Fibroblast of peridontal ligament (primary cell): ENCODE data around the gene METRN.
"Not testable (repeated sequence)": the region's sequence is repeated elsewhere in the genome, so short reads cannot be mapped to it uniquely, and the experiment has no call there.

Source experiments
- DNase-seq: peaks from one replicate; pipeline ENCODE4 v3.0.0-alpha.2; 2010; ENCODE audit errors: extremely low read depth

Gene METRN

DNA sequence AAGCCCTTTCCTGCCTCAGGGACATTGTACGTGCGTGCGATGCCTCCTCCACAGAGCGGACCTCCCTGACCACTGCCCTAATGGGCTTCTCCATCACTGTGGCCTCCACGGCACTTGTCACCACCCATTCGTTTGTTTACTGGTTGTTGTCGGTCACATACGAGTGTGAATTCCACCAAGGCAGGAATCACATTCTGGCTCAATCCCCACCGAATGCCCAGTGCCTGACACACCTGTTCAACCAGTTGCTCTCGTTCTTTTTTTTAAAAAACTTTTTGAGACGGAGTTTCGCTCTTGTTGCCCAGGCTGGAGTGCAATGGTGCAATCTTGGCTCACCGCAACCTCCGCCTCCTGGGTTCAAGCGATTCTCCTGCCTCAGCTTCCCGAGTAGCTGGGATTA, 23.7 kb upstream of the METRN start:
- DNase-seq: not testable (repeated sequence)

DNA sequence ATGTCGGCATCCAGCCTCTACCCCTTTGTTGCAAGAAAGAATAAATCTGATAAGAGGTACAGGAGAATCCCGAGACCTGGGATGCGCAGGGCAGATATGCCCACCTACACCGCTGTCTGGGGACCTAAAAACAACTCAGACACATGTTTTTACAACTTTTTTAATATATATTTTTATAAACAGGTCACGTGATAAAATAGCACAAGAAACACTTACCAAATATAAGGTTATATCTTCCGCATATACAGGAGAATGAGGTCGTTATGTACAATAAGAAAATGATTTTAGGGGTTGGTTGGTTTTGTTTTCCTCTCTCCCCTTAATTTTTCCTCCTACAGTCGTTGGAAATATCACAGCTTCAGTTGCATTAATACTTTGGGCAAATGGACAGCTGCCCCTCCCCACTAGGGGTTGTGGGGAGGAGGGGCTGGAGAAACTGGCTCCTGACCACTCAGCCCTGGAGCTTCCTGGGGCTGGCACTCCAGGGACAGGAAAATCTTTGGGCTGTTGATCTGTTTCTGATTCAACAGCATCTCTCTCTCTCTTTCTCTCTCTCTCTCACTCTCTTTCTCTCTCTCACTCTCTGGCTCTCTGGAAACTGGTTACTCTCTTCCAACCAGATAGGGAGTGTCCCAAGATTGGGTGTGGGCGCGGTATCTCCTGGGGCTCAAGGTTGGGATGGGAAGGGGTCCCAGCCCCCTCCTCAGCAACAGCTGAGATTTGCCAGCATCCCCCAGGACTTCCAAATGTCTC, 22.4 kb upstream of the METRN start:
- DNase-seq: no peak

DNA sequence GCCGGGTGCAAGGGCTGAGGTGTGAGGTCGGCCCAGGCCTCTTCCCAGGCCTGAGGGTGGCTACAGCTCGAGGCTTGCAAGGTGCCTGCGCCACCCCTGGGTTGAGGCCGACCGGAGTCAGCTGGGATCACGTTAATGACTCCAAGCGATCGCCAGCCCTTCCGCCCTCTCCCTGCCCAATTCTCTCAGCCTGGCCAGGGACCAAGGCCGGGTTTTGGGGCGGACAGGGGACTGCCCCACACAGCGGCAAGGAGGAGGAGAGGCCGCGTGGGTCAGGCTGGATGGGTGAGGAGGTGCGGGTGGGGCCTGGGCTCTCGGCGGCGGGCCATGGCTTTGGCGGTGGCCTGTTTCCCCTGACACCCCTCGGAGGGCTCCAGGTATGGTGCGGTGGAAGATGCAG, 21.6 kb upstream of the METRN start:
- no peak for DNase-seq

DNA sequence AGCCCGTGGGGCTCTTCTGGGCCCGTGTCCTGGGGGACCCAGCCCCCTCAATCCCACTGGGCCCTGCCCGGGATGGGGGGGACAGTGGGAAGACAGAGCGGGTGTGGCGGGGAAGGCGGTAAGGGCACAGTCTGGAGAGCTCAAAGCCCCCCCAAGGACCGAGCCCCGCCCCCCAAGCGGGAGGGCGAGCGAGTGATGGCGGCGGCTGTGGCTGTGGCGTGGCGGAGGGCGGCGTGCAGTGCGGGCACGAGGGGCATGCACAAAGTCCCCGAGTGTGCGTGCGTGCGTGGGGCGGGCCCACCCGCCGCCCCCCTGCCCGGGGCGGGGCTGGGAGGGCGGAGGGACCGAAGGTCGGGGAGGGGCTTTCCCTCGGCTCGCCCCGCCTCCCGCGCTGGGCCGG, 21.2 kb upstream of the METRN start:
- DNase-seq: no peak

DNA sequence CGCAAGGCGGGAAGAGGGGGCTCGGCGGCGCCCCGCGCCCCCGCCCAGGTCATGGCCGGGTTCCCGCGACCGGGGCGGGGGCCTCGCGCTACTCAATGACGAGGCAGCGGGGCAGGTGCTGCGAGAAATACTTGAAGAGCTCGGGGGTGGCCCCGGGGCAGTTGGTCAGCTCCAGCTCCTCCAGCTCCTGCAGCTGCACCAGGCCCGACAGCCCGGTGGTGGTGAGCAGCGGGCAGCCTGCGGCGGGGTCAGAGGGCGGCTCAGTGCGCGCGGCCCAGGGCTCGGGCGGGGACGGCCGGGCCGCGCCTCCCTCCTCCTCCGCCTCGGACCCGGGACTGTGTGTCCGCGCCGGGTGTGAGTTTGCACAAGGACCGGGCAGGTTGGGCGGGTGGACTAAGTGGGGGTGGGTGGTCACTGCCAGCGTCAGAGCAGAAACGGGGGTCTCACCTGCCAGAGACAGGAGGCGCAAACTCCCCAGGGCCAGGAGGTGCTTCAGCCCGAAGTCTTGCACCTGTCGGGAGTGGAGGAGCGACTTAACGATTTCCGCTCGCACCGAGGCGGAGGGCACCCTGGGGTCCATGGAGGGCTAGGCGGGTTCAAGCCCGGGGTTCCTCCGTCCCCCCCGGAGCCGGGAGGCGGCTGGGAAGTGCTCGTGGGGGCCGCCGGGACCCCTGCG, 20.6 kb upstream of the METRN start:
- no peak for DNase-seq

DNA sequence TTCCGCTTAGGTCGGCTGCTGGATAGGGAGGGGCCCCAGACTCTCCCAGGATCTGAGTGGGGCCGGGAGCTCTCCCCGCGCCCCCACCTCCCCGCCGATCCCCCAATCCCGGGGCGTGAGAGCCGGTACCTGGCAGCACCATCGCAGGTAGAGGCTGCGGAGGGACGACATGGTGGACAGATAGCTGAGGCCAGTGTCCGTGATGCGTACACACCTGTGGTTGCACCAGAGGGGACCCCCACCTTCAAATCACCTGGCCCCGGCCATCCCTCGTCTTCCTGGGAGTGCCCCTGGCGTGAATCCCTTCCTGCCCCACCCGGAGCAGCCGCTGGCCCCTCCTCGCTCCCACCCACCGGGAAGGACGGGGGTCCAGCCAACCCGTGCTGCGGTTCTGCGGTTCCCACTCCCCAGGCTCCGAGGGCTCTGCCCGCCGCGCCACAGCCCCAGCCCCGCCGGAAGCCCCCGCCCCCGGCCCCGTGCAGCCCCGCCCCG, 20.0 kb upstream of the METRN start:
- no peak for DNase-seq

DNA sequence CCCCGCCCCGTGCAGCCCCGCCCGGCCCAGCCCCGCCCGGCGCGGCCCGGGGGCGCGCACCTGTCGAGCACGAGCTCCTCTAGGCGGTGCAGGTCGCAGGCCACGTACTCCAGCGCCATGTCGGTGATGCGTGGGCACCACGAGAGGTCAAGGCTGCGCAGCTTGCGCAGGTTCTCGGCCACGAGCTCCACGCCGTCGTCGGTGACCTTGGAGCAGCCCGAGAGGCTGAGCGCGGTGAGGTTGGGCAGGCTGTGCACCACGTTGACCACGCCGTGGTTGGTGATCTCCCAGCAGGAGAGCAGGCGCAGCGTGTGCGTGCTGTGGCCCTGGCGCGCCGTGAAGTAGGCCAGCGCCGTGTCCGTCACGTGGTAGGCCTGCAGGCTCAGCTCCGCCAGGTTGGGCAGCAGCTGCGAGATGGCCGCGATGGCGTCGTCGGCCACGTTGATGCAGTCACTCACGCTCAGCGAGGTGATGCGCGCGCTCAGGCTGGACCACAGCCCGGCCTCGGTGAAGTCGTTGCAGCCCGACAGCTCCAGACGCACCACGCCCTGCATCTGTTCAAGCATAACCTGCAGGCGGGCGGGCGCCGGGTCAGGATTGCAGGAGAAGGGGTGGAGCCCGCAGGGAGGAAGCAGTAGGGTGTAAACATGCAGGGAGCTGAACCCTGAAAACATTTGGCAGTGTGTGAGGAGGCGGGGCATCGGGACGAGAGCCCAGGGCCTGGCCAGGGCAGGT, 19.4 kb upstream of the METRN start:
- DNase-seq: no peak

DNA sequence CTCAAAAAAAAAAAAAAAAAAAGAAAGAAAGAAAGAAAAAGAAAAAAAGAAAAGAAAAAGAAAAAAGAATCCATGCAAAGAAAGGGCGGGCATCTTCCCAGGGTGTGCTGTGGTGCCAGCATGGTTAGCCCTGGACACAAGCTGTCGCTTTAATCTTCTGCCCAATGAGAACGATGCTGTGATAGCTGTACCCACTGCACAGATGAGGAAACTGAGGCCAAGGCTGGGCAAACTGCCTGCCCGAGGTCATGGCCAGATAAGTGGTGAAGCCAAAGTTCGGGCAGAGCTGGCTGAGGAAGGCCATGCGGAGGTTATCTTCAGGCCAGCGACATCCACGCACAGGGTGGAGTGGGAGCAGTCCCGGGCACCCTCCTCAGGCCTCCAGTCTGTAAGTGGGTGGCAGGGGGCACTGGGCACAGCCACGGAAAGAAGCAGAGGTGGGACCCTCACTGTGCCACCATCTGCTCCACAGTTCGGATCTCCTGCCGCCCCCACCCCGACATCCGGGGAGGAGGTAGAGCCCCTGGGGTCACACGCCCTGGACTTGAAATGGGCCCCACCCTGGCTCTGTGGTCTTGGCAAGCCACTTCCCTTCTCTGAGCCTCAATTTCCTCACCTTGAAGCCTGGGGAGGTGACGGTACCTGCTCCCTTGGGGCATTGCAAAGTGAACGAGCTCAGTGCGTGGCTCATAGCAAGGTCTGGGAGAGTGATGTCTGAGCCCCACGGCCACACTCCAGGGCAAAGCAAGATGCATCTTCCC, 15.8 kb upstream of the METRN start:
- DNase-seq: no peak

DNA sequence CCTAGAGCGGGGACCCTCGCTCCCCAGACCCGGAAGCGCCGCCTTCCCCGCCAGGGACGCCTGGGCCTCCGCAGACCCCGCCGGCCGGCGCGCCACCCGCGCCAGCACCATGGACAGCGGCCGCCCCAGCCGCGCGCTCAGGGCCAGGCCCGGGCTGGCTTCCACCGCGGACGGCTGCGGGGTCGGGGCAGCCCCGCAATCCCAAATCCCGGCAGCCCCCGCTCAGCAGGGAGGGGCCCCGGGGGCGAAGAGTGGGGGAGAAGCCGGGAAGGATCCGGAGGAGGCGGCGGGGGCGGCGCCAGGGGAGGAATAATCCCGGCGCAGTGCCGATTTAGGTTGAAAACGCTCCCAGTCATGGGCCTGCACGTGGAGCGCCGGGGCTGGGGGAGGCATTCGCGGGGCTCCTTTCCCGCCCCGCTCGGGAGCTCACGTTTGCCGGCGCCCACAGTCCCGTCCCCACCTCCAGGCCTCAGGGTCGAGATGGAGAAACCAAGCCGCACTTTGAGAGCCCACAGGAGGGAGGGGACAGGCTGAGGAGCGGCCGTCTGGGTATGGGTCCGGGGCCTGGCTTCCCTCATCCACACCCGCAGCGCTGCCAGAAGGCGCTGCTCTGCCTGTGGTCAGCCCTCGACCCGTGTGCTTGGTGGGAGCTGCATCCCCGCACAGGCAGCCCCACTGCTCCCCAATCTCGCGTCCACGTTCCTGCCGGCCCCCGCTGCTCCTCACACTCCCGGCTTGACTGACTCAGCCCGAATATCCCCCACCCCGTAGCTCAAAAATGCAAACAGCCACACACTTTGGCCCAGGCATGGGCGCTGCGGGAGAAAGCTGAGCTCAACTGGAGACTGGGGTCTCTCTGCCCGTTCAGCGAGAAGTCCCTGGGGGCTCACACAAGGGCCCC, 14.0 kb upstream of the METRN start:
- DNase-seq: no peak

DNA sequence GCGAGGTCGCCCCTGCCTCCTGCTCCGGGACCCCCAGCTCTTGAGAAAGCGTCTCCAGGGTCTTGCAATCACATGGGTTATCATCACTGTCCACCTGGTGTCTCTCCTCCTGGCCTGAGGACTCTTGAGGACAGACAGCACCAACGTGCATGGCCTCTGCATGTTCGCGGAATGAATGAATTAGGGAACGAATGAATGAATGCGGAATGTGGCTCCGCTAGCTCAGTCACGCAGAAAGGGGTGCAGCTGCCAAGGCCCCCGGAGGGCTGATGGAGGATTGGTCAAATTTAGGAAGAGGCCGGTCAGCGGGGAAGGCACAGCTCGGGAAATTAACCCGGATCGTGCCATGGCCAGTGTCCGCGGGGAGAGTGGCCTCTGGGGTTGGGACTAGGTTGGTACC, 12.6 kb upstream of the METRN start:
- no peak for DNase-seq

DNA sequence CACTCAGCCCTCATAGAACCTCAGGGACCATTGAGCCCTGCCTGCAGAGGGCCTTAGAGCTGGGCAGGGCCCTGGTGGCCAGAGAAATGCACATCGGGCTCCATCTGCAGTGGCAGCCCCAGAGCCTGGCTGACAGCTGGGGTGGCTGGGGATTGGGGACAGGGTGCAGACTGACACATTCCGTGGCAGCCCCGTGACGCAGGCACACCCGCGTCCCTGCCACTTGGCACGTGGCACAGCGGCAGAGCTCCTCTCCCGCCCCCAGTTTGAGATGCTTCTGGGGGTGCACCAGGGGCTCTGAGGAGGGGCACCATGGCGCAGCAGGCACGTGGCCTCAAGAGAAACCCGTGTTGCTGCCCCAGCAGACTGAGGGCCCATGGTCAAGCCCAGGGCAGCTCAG, 11.5 kb upstream of the METRN start:
- DNase-seq: no peak

DNA sequence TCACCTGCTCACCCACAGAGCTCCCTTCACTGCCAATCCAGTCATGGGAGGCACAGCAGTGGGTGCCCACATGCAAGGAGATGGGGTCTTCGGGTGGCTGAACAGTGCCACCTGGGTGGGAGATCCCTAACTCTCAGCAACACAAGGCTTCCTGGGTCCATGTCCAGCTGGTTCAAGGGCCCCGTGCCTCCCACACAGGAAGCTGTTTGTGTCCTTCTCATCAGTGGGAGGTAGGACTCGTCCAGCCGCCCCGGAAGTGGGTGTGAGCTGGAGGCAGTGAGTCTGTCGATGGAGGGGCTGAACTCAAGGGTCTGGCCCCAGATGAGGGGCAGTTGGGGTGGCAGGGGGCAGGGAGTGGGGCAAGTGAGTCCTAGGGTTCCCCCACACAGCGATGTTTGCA, 10.9 kb upstream of the METRN start:
- DNase-seq: no peak

DNA sequence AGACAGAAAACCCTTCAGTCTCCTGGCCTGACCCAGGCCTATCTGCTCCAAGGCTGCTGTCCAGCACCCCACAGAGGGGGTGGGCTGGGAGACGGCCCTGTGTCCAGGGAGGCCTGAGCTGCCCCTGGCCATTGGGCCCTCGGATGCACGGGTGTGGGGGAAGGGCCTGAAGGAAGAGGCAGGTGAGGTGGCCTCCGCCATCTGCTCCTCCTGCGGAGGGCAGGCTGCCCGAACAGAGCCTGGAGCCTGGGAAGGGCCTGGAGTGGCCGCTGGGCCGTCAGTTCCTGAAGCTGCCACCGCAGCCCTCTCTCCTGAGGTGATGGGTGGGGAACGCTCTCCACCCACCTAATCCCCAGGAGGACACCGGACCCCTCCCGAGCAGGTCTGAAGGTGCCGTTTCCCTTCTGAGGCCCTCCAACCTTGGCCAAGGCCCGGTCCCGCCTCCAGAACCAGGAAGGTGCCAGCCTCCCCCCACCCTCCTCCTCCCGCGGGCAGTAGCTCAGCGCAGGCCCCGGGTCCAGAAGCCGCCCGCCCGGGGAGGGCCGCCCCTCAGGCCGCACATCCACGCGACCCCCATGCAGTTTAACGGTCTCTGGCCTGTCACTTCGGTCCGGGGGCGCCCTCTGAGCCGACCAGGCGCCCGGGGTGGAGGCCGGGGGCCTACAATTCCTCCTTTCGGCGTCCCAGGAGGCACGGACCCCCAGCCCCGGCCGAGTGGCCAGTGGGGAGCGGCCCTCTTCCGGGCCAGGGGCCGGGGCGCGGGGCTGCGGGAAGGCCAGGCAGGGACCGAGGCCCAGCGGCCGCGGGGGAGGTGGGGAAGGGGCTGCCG, 10.2 kb upstream of the METRN start:
- DNase-seq: no peak

DNA sequence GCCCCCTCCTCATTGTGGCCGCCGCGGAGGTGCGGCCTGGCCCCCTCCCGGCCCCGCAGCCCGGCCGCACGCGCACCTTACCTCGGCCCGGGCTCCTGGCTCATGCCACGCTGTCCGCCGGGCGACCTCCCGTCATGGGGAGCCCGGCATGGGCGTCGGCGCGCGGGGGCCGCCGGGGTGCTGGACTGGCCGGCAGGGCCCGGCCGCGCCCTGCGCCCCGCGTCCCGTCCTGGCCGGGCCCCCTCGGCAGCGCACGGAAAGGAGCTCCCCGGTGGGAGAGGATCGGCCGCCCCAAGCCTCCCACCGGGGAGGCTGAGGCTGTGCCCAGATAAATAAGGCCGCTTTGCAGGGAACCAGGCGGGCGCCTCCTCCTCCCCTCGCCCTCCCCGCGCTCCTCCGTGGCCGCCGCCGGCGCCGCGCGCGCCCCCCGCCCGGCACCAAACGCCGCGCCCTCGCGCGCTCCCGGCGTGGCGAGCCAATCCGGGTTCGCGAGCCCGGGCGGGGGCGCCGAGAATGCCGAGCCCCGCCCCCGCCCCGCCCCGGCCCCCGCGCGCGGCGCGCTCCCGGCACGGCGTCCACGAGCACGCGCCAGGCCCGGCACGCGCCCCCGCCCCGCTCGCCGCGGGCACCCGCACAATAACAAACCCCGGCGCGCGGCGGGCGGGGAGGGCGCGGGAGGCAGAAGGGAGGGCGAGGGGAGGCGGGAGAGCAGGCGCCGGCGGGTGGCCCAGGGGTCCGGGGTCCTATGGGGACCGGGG, 9.3 kb upstream of the METRN start, which contains the start of gene FBXL16:
Gene FBXL16 (minus strand): TSS at position 371 of the 758 bp plus-strand sequence. CDS start 8,396 bp downstream, outside the sequence.
- no peak for DNase-seq

DNA sequence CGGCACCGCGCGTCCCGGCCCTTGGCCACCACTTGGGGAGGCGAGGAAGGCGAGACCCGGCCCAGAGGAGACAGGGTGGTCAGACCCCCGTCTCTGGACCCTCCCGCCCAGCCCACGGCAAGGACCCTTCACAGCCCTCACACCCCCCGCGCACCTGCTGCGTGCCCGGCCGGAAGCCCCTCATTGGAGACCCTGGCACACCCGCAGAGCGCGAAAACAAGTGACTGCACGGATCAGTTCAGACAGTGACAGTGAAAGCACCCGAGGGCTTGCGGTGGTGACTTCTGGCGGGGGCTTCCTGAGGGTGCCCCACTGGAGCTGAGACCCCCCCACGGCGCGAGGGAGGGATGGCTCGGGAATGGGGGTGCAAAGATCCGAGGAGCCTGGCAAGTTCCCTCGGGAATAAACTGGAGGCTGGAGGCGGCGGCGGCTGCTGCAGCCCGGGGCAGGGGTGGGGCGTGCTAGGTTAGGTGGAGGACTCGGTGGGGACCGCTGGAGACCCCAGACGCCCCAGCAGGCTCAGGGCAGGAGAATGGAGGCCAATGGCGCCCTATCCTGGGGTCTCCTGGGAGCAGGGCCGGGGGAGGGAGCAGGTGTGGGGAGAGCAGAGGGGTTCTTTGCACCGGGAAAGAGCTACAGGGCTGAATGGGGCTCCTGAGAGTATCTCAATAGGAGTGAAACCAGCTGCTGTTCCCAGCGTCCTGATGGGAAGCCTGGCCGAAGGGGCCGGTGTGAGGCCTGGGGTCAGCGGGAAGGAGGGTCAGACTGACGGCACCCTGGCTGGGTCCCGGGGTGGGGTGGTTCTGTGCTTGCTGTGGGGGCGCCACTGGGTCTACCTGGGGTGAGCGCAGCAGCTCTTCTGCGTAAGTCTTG, 8.5 kb upstream of the METRN start:
- DNase-seq: no peak

DNA sequence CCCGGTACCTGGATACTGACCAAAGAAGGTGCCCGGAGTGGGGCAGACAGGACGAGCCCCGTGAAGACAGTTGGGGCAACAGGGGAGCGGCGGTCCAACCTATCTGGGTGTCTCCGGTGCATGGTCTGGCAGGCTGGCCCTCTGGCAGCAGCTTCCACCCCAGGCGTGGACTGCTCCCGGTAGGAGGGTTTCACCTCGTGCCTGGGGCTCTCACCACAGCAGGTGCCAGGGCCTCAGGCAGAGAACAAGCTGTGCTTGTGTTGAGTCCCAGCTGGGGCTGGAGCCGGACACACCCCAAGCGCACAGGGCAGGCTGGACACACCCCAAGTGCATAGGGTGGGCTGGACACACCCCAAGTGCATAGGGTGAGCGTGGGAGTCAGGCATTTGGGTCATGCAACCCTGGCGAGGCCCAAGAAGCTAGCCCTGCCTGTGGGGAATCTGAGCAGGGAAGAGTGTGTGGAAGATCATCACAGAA, 7.8 kb upstream of the METRN start:
- DNase-seq: no peak

DNA sequence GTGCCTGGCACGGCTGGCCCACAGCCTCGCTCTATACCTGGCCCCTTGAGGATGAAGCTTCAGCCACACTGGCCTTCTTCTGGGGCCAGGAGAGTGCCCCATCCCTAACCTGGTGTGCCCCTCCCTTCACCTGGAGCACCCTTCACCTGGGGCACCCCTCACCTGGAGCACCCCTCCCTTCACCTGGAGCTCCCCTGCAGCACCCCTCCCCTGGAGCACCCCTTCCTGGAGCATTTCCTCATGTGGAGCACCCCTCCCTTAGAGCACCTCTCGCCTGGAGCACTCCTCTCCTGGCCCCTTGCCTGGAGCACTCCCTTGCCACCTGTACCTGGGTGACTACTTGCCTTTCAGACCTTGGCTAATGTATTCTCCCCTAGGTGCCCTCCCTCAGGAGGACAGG, 6.9 kb upstream of the METRN start:
- no peak for DNase-seq

DNA sequence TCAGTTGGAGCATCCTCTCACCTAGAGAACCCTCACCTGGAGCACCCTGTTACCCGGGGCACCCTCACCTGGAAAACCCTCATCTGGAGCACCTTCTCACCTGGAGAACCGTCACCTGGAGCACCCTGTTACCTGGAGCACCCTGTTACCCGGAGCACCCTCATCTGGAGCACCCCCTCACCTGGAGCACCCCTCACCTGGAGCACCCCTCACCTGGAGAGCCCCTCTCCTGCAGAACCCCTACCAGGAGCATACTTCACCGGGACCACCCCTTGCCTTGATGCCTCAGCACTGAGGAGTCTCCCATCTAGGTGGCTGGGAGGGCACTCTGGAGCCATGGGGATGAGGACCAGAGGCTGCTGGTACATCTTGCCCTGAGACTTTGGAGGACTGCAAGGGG, 6.0 kb upstream of the METRN start:
- no peak for DNase-seq
